Measurements from ENCODE around the gene SRRD.

DNA sequence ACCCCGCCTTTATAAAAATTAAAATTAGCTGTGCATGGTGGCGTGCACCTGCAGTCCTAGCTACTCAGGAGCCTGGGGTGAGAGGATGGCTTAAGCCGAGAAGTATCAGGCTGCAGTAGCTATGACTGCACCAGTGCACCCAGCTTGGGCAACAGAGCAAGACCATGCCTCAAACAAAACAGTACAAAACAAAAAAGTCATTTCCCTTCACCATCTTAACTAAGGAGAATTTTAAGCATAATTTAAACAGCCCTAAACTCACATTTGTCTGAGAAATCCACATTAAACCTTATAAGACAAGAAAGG lies 51.9 kb downstream of the SRRD start:
- TF ChIP-seq POLR2AphosphoS5 (IDR thresholded peaks at IDR 0.05; ENCODE audit: borderline replicate concordance, low read depth, low read length) (no peak), FOXP2 (optimal IDR thresholded peaks at IDR 0.05; ENCODE audit: control extremely low read depth, extremely low read length, insufficient read depth) (no peak), EZH2 (IDR thresholded peaks at IDR 0.05) (no peak)

Data from SK-N-MC (cell line).